GM23248 (cell line): ENCODE data around the gene HOXA13. TPM values are rescaled to one million over a fixed set of nuclear protein-coding genes. Genes with fewer than 3 reads are reported as not detected.

ENCODE experiments used
- DNase-seq: peaks from one replicate; pipeline ENCODE4 v3.0.0-alpha.2; 2015
- H2AFZ ChIP-seq: fragments of 200-600 bp; sonication (generic); 2 replicates; pipeline ENCODE4 v1.6.1; 2016; ENCODE audit warnings: antibody characterized with exemption
- H3F3A ChIP-seq: fragments of 200-600 bp; sonication (generic); 2 replicates; pipeline ENCODE4 v1.6.1; 2016; ENCODE audit warnings: mild to moderate bottlenecking, antibody characterized with exemption, mixed run types; ENCODE audit not compliant: insufficient read depth
- H3K27ac ChIP-seq: fragments of 200-600 bp; sonication (generic); 2 replicates; pipeline ENCODE4 v1.5.1; 2016; ENCODE audit warnings: mild to moderate bottlenecking
- H3K27me3 ChIP-seq: fragments of 200-600 bp; sonication (generic); replicated peaks from 2 replicates; pipeline ENCODE4 v1.6.1; 2016; ENCODE audit warnings: mild to moderate bottlenecking; ENCODE audit not compliant: insufficient read depth
- H3K36me3 ChIP-seq: fragments of 200-600 bp; sonication (generic); 2 replicates; pipeline ENCODE4 v1.6.1; 2016; ENCODE audit warnings: low read depth, mild to moderate bottlenecking
- H3K4me1 ChIP-seq: fragments of 200-600 bp; sonication (generic); 2 replicates; pipeline ENCODE4 v1.6.1; 2016; ENCODE audit warnings: mild to moderate bottlenecking; ENCODE audit not compliant: insufficient read depth
- H3K4me2 ChIP-seq: fragments of 200-600 bp; sonication (generic); one replicate; pipeline ENCODE4 v1.6.1; 2016; ENCODE audit warnings: mild to moderate bottlenecking; ENCODE audit not compliant: unreplicated experiment
- H3K4me3 ChIP-seq: fragments of 200-600 bp; sonication (generic); 2 replicates; pipeline ENCODE4 v1.5.1; 2016; ENCODE audit warnings: mild to moderate bottlenecking
- H3K79me2 ChIP-seq: fragments of 200-600 bp; sonication (generic); 2 replicates; pipeline ENCODE4 v1.6.1; 2016; ENCODE audit warnings: mild to moderate bottlenecking; ENCODE audit not compliant: insufficient read depth
- H3K9ac ChIP-seq: fragments of 200-600 bp; sonication (generic); 2 replicates; pipeline ENCODE4 v1.6.1; 2016; ENCODE audit warnings: mild to moderate bottlenecking
- H3K9me2 ChIP-seq: fragments of 200-600 bp; sonication (generic); 2 replicates; pipeline ENCODE4 v1.6.1; 2016; ENCODE audit warnings: mixed run types, mild to moderate bottlenecking, moderate library complexity; ENCODE audit not compliant: insufficient read depth
- H3K9me3 ChIP-seq: fragments of 200-600 bp; sonication (generic); one replicate; pipeline ENCODE4 v1.6.1; 2017; ENCODE audit warnings: low read depth
- H4K20me1 ChIP-seq: fragments of 200-600 bp; sonication (generic); 2 replicates; pipeline ENCODE4 v1.6.0; 2016; ENCODE audit not compliant: insufficient read depth
- EZH2 ChIP-seq: fragments of 200-600 bp; sonication (generic); IDR thresholded peaks from 2 replicates; pipeline ENCODE4 v1.6.1; 2018; ENCODE audit warnings: antibody characterized with exemption, mild to moderate bottlenecking; ENCODE audit not compliant: insufficient read depth, poor library complexity, severe bottlenecking
- EZH2phosphoT487 ChIP-seq: fragments of 200-600 bp; sonication (generic); IDR thresholded peaks from 2 replicates; pipeline ENCODE4 v1.6.1; 2018; ENCODE audit warnings: antibody characterized with exemption, moderate library complexity, mild to moderate bottlenecking, low read depth; ENCODE audit not compliant: insufficient read depth
- WGBS, 2 experiments: methylation state at CpG; one replicate each; pipeline ENCODE4 v1.1.6; 2015 to 2017; ENCODE audit warnings: low lambda C conversion rate in 2 of 2, low coverage in 1 of 2; ENCODE audit errors: missing lambda C conversion rate in 2 of 2; 5-methylcytosine and 5-hydroxymethylcytosine counted together
- in situ Hi-C: fragments of 300-500 bp; cut with MboI; formaldehyde crosslinking; loops from 2 replicates; pipeline ENCODE4 v1.15.0; 2020
- microRNA counts: library from miRNA; unstranded; fragments of <30 nt; microRNA quantifications from one replicate; lab custom pipeline; 2016
- microRNA-seq: library from miRNA; unstranded; fragments of <30 nt; microRNA quantifications from one replicate; pipeline ENCODE4, GENCODE V29; 2016; ENCODE audit warnings: borderline number of aligned reads
- polyA plus RNA-seq: library from polyadenylated mRNA; unstranded; fragments of >200 nt; fragmentation: Nextera tagmentation; extraction: Ambion mirVana; gene quantifications from 2 replicates; pipeline ENCODE4 v1.2.1, GENCODE V29; 2016
- small RNA-seq: library from RNA; depleted of rRNA; stranded (forward); fragments of <200 nt; gene quantifications from one replicate; pipeline ENCODE3, GENCODE V24; 2014; ENCODE audit warnings: low read depth, low replicate concordance
- total RNA-seq: library from RNA; depleted of rRNA; stranded (reverse); fragments of >200 nt; shearing (Covaris generic); gene quantifications from 2 replicates; pipeline ENCODE4 v1.2.3, GENCODE V29; 2014; rRNA removed

HOXA13 gene
- total and polyA plus RNA-seq, 2 experiments from 2014 or later: 0.15 to 0.43 TPM

DNA sequence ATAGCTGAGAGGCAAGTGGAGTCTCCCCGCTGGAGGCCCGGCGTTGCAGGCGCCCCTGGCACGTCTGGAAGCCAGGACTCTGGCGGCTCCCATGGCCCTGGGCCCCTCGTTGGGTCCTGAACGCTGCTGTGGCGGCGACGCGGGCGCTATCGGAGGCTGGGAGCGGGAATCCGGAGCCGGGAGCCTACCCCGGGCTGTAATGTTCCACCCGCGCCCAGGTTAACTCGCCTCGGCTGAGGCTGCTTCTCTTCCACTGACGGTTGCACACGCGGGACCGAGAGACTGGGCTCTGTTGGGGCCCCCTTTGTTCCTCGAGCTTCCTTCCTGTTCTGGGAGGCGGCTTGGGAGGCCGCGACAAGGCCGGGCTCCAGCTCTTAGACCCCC lies 55.1 kb downstream of the HOXA13 start:
- Histone ChIP-seq H3K9me3 (no peaks in the 10 kb centered on the region), H3K36me3 (peaks cover 21% of the 10 kb centered on the region; the same call in 1 of the 2 replicates), H4K20me1 (no peaks in the 10 kb centered on the region), H3K79me2 (peaks cover 73% of the 10 kb centered on the region), H3K4me2 (no peak overlapping the region), H2AFZ (no peak overlapping the region), H3K9me2 (no peaks in the 10 kb centered on the region), H3K4me1 (peaks cover 20% of the 10 kb centered on the region), H3K27me3 (no peaks in the 10 kb centered on the region), H3K27ac (no peak overlapping the region), H3K9ac (no peak overlapping the region), H3F3A (peaks cover 10% of the 10 kb centered on the region; the same call in 1 of the 2 replicates), H3K4me3 (no peak overlapping the region)
- DNase-seq: no peak
- WGBS, 2 experiments: 95 to 97% methylated on average over 31 of the region's 31 CpGs
- in situ Hi-C loops: no loop called here
- no peak for TF ChIP-seq EZH2phosphoT487
- no peak for TF ChIP-seq EZH2

MicroRNA genes within 50 kb of the gene (microRNA counts, 767-probe panel; counts per million panel counts)
- microRNA hsa-miR-196b-5p (lab: Ali Mortazavi, UCI): 6,536 counts per million, percentile 93 among the panel's probes with 10 or more counts

Small RNA genes within 50 kb of the gene (microRNA-seq; reads per million reads assigned to microRNA genes)
- 5,643 reads per million, percentile 91 among the genes with 10 or more reads in this experiment for gene MIR196B

Small RNA genes within 50 kb of the gene (small RNA-seq; reads per million reads assigned to genes)
- gene AC004080.5: not detected
- not detected for gene RF02140
- not detected for gene RF02141

Other genes starting within 250 kb of the HOXA13 start
- 0.89 and 0.97 TPM in 2 replicates for gene HOXA1, start 104.1 kb downstream of the HOXA13 start, total RNA-seq
- 1.6 and 1.8 TPM in 2 replicates for gene HOXA1, start 104.1 kb downstream of the HOXA13 start, polyA plus RNA-seq
- gene HOXA2, start 97.4 kb downstream of the HOXA13 start, total RNA-seq: not detected in 2 replicates
- gene HOXA2, start 97.4 kb downstream of the HOXA13 start, polyA plus RNA-seq: 0.09 TPM in 1 of 2 replicates, not detected in the other
- 0.13 and 1.8 TPM in 2 replicates for gene HOXA4, start 69.3 kb downstream of the HOXA13 start, total RNA-seq
- 3.1 and 3.3 TPM in 2 replicates for gene HOXA4, start 69.3 kb downstream of the HOXA13 start, polyA plus RNA-seq
- gene HOXA5, start 56.4 kb downstream of the HOXA13 start, total RNA-seq: 0.25 and 4.0 TPM in 2 replicates
- 1.3 and 1.9 TPM in 2 replicates for gene HOXA5, start 56.4 kb downstream of the HOXA13 start, polyA plus RNA-seq
- 0.51 and 3.2 TPM in 2 replicates for gene HOXA6, start 52.3 kb downstream of the HOXA13 start, total RNA-seq
- 3.5 and 3.7 TPM in 2 replicates for gene HOXA6, start 52.3 kb downstream of the HOXA13 start, polyA plus RNA-seq
- gene HOXA3, start 47.5 kb downstream of the HOXA13 start, total RNA-seq: 0.63 and 2.1 TPM in 2 replicates
- 1.2 and 1.9 TPM in 2 replicates for gene HOXA3, start 47.5 kb downstream of the HOXA13 start, polyA plus RNA-seq
- 3.4 and 6.6 TPM in 2 replicates for gene HOXA7, start 43.4 kb downstream of the HOXA13 start, total RNA-seq
- gene HOXA7, start 43.4 kb downstream of the HOXA13 start, polyA plus RNA-seq: 14.3 and 15.8 TPM in 2 replicates
- gene HOXA9, start 34.6 kb downstream of the HOXA13 start, total RNA-seq: 32.1 and 43.7 TPM in 2 replicates
- 26.9 and 28.3 TPM in 2 replicates for gene HOXA9, start 34.6 kb downstream of the HOXA13 start, polyA plus RNA-seq
- gene HOXA10, start 25.8 kb downstream of the HOXA13 start, total RNA-seq: 27.4 and 29.3 TPM in 2 replicates
- 27.1 and 28.0 TPM in 2 replicates for gene HOXA10, start 25.8 kb downstream of the HOXA13 start, polyA plus RNA-seq
- gene HOXA11, start 14.9 kb downstream of the HOXA13 start, total RNA-seq: 8.3 and 10.5 TPM in 2 replicates
- gene HOXA11, start 14.9 kb downstream of the HOXA13 start, polyA plus RNA-seq: 8.0 and 8.4 TPM in 2 replicates
- not detected in 2 replicates for gene EVX1, start 42.7 kb upstream of the HOXA13 start, total RNA-seq
- not detected in 2 replicates for gene EVX1, start 42.7 kb upstream of the HOXA13 start, polyA plus RNA-seq